Parathyroid adenoma (tissue), 2 donors: ENCODE measurements around the gene DLGAP1.

Experiments
- H2AFZ ChIP-seq: fragments of 300-600 bp; sonication (generic); one replicate; pipeline ENCODE4 v1.7.0; 2017; ENCODE audit warnings: antibody characterized with exemption, mild to moderate bottlenecking
- H3K27ac ChIP-seq: fragments of 300-600 bp; sonication (generic); one replicate; pipeline ENCODE4 v1.7.0; 2017
- H3K27me3 ChIP-seq: fragments of 300-600 bp; sonication (generic); one replicate; pipeline ENCODE4 v1.7.0; 2017; ENCODE audit warnings: low read length; ENCODE audit not compliant: control insufficient read depth, insufficient read depth
- H3K36me3 ChIP-seq: fragments of 300-600 bp; sonication (generic); one replicate; pipeline ENCODE4 v1.7.0; 2017; ENCODE audit warnings: low read length; ENCODE audit not compliant: control insufficient read depth, insufficient read depth
- H3K4me1 ChIP-seq: fragments of 300-600 bp; sonication (generic); one replicate; pipeline ENCODE4 v1.7.0; 2017; ENCODE audit warnings: control low read depth
- H3K4me2 ChIP-seq: fragments of 300-600 bp; sonication (generic); one replicate; pipeline ENCODE4 v1.7.0; 2017; ENCODE audit warnings: low read length
- H3K4me3 ChIP-seq: fragments of 300-600 bp; sonication (generic); one replicate; pipeline ENCODE4 v1.7.0; 2017; ENCODE audit warnings: low read depth, low read length
- H3K79me2 ChIP-seq: fragments of 300-600 bp; sonication (generic); one replicate; pipeline ENCODE4 v1.7.0; 2017; ENCODE audit warnings: control low read depth
- H3K9ac ChIP-seq: fragments of 300-600 bp; sonication (generic); one replicate; pipeline ENCODE4 v1.7.0; 2017; ENCODE audit warnings: mild to moderate bottlenecking
- H3K9me3 ChIP-seq: fragments of 300-600 bp; sonication (generic); one replicate; pipeline ENCODE4 v1.7.0; 2017; ENCODE audit warnings: low read length; ENCODE audit not compliant: control insufficient read depth
- CTCF ChIP-seq: fragments of 300-600 bp; sonication (generic); IDR thresholded peaks from one replicate; pipeline ENCODE4 v1.7.0; 2017; ENCODE audit warnings: antibody characterized with exemption, mild to moderate bottlenecking
- donor health status: primary hyperparathyroidism.

The DLGAP1 gene

GRCh38 chr18:3713166-3713565, 741.9 kb downstream of the DLGAP1 start:
- Histone ChIP-seq H3K27me3 (no peaks in the 10 kb centered on the region), H3K9ac (no peak overlapping the region), H3K4me1 (no peaks in the 10 kb centered on the region), H3K36me3 (no peaks in the 10 kb centered on the region), H3K4me2 (no peak overlapping the region), H3K27ac (no peak overlapping the region), H3K4me3 (no peak overlapping the region), H3K9me3 (no peaks in the 10 kb centered on the region), H2AFZ (no peak overlapping the region), H3K79me2 (no peaks in the 10 kb centered on the region)
- TF ChIP-seq CTCF, result no peak

- Histone ChIP-seq H3K4me1 (no peaks in the 10 kb centered on the region), H3K9me3 (no peaks in the 10 kb centered on the region), H3K27ac (no peak overlapping the region), H3K9ac (no peak overlapping the region), H2AFZ (no peak overlapping the region), H3K4me3 (no peak overlapping the region), H3K79me2 (no peaks in the 10 kb centered on the region), H3K36me3 (no peaks in the 10 kb centered on the region), H3K27me3 (no peaks in the 10 kb centered on the region), H3K4me2 (no peak overlapping the region)
- no peak for TF ChIP-seq CTCF
Measured at GRCh38 chr18:3712491-3712890, 742.6 kb downstream of the DLGAP1 start.

GRCh38 chr18:3710712-3711301, 744.3 kb downstream of the DLGAP1 start:
- Histone ChIP-seq H3K4me2 (no peak overlapping the region), H3K4me1 (no peaks in the 10 kb centered on the region), H3K27me3 (no peaks in the 10 kb centered on the region), H3K4me3 (no peak overlapping the region), H3K9me3 (no peaks in the 10 kb centered on the region), H3K27ac (no peak overlapping the region), H3K9ac (no peak overlapping the region), H3K79me2 (no peaks in the 10 kb centered on the region), H3K36me3 (no peaks in the 10 kb centered on the region), H2AFZ (no peak overlapping the region)
- TF ChIP-seq CTCF, result no peak

- Histone ChIP-seq H3K4me3 (no peak overlapping the region), H3K9ac (no peak overlapping the region), H2AFZ (no peak overlapping the region), H3K27ac (no peak overlapping the region), H3K9me3 (no peaks in the 10 kb centered on the region), H3K4me1 (no peaks in the 10 kb centered on the region), H3K27me3 (no peaks in the 10 kb centered on the region), H3K79me2 (no peaks in the 10 kb centered on the region), H3K36me3 (no peaks in the 10 kb centered on the region), H3K4me2 (no peak overlapping the region)
- TF ChIP-seq CTCF, result no peak
Measured at GRCh38 chr18:3709205-3709604, 745.9 kb downstream of the DLGAP1 start.
